Measurements from ENCODE around the gene METTL1. TPM values are rescaled to one million over a fixed set of nuclear protein-coding genes. Genes with fewer than 3 reads are reported as not detected.

METTL1 gene
- total RNA-seq, 1 donor = 10.5 TPM

DNA sequence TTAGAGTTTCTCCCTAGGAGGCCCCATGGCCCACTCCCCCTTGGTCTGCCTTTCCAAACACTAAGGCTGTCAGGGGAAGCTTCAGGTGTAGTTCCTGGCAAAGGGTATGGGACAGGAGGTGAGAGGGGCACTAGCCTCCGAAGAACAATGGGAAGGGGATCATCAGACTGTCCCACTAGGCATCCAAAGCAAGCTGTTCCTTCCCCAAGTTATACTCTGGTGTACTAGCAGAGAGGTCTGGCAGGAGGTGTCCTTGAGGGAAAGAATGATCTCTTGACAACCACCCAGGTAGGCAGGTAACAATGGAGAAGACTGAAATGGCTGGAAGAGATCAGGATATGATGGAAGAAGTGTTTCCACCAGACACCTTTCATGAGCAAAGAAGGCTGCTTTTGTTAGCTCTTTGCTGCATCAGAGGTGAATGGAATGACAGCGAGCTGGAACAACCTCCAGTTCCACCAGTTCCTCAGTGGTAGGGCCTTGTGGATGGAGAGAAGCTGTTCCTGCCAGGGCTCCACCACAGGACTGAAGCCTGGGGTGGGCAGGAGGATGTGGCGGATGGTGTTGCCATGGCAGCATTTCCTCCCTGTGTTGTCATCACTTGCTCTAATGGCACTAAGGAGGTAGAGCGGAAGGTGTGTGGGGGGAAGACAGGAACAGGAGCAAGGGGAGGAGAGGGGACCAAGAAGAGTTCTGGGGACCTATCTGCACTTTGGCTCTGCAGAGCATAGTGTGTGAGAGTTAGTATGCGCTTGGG is 31.1 kb downstream of the METTL1 start:
- TF ChIP-seq, protein P1, sequence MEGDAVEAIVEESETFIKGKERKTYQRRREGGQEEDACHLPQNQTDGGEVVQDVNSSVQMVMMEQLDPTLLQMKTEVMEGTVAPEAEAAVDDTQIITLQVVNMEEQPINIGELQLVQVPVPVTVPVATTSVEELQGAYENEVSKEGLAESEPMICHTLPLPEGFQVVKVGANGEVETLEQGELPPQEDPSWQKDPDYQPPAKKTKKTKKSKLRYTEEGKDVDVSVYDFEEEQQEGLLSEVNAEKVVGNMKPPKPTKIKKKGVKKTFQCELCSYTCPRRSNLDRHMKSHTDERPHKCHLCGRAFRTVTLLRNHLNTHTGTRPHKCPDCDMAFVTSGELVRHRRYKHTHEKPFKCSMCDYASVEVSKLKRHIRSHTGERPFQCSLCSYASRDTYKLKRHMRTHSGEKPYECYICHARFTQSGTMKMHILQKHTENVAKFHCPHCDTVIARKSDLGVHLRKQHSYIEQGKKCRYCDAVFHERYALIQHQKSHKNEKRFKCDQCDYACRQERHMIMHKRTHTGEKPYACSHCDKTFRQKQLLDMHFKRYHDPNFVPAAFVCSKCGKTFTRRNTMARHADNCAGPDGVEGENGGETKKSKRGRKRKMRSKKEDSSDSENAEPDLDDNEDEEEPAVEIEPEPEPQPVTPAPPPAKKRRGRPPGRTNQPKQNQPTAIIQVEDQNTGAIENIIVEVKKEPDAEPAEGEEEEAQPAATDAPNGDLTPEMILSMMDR (IDR thresholded peaks at IDR 0.05; ENCODE audit: insufficient read depth, low read length) = no peak
- H3K4me3 ChIP-seq (ENCODE audit: low read depth, low read length) = no peak overlapping the region
- DNase-seq (ENCODE audit: low read depth) = no peak

GRCh38 chr12:57739914-57740538 is 31.9 kb downstream of the METTL1 start:
- TF ChIP-seq, protein P1 (IDR thresholded peaks at IDR 0.05; ENCODE audit: insufficient read depth, low read length) = no peak
- no peak for DNase-seq (ENCODE audit: low read depth)
- no peak overlapping the region for H3K4me3 ChIP-seq (ENCODE audit: low read depth, low read length)

GRCh38 chr12:57739387-57739786 is 32.5 kb downstream of the METTL1 start:
- no peak overlapping the region for H3K4me3 ChIP-seq (ENCODE audit: low read depth, low read length)
- TF ChIP-seq, protein P1 (IDR thresholded peaks at IDR 0.05; ENCODE audit: insufficient read depth, low read length) = no peak
- no peak for DNase-seq (ENCODE audit: low read depth)

DNA sequence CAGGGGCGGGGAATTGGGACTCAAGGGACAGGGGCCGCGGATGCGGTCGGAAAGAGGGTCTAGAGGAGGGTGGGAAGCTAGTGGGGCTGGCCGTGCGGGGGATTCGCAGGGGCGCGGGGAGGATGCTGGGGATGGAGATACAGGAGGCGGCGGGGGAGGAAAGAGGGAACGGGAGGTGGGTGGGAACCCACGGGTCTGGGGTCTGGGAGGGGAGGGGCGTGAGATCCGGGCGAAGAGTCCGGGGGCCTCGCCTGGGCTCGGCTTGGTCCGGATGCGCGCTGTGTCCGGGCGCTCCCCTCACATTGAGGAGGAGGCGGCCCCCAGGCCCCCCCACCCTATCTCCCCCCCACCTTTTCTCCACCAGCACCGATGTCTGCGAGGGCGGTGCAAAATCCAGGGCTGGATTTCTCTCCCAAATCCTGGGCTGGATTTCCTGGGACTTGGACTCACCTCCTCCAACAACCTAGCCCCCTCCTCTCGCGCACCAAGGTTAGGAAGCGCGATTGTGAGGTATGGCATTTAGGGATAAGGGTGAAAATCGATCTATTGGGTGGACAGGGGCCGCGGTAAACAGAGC is 33.2 kb downstream of the METTL1 start, which contains the start of gene AGAP2:
Gene AGAP2, minus strand, starts transcription at position 82 of the 577 bp plus-strand sequence. CDS start 496 bp downstream, outside the sequence.
- no peak for DNase-seq (ENCODE audit: low read depth)
- TF ChIP-seq, protein P1 (IDR thresholded peaks at IDR 0.05; ENCODE audit: insufficient read depth, low read length) = no peak
- peak within 1 kb of the TSS; percentile 42 for H3K4me3 ChIP-seq (ENCODE audit: low read depth, low read length)

DNA sequence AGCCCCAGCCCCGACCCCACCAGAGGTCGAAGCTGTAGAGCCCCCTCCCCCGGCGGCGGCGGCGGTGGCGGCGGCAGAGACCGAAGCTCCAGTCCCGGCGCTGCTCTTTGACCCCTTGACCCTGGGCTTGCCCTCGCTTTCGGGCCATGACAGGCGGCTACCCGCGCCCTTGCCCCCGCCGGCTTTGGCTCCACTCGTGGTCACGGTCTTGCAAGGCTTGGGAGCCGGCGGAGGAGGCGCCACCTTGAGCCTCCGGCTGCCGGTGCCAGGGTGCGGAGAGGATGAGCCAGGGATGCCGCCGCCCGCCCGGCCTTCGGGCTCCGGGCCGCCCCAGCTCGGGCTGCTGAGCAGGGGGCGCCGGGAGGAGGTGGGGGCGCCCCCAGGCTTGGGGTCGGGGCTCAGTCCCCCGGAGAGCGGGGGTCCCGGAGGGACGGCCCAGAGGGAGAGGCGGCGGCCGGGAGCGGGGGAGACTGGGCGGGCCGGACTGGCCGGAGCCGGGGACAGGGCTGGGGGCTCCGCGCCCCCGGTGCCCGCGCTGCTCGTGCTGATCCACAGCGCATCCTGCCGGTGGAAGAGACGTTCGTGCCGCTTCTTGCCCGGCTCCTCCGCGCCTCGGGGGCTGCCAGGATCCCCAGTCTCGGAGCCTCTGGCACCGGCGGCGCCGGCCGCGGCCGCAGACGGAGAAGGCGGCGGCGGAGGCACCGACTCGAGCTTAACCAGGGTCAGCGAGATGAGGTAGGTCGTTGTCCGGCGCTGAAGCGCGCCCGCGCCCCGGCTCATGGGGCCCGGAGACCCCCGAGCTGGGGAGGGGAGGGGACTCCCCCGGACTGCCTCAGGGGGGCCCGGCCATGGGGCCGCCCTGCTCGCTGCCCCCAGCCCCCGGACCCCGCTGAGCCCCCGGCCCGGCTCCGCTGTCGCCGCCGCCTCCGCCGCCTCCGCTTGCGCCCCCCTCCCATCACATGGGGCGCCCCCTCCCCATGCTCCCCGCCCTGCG is 34.1 kb downstream of the METTL1 start:
- TF ChIP-seq, protein P1 (IDR thresholded peaks at IDR 0.05; ENCODE audit: insufficient read depth, low read length) = peak; percentile 38
- peak overlapping the region; percentile 42 for H3K4me3 ChIP-seq (ENCODE audit: low read depth, low read length)
- no peak for DNase-seq (ENCODE audit: low read depth)
